Measurements from ENCODE around the gene RNF19B. TPM values are rescaled to one million over a fixed set of nuclear protein-coding genes. Genes with fewer than 3 reads are reported as not detected.

Gene RNF19B
- polyA plus RNA-seq, 2 of the 4 experiments (the other 2 are of a cell fraction), result 9.9 to 22.6 TPM

GRCh38 chr1:32928285-32928684 is 36.3 kb downstream of the RNF19B start:
- Histone ChIP-seq H3K4me3 (no peak overlapping the region), H3K9me3 (no peaks in the 10 kb centered on the region), H3K4me1 (no peaks in the 10 kb centered on the region), H3K27ac (no peak overlapping the region), H3K4me2 (no peak overlapping the region)
- ATAC-seq (no peak), DNase-seq (ENCODE audit: low read depth in 1 of 2, low spot score in 1 of 2) (no peak), FAIRE-seq (no peak)
- 95% methylated on average over 2 of the region's 2 CpGs for WGBS (ENCODE audit: missing lambda C conversion rate)
- TF ChIP-seq POLR2A (IDR thresholded peaks at IDR 0.05; ENCODE audit: low read length) (no peak), POLR2AphosphoS2 (conservative IDR thresholded peaks at IDR 0.05; ENCODE audit: low read length) (no peak), FOSL2 (IDR thresholded peaks at IDR 0.05) (no peak), FOSL2 (CRISPR knock-in tag; IDR thresholded peaks at IDR 0.05) (no peak), NPAS2 (CRISPR knock-in tag; IDR thresholded peaks at IDR 0.05; ENCODE audit: borderline replicate concordance) (no peak), ELK1 (IDR thresholded peaks at IDR 0.05; ENCODE audit: low read depth, low read length) (no peak), HEYL (CRISPR knock-in tag; IDR thresholded peaks at IDR 0.05) (no peak), ZNF302 (CRISPR knock-in tag; IDR thresholded peaks at IDR 0.05) (no peak), NFE2L2 (conservative IDR thresholded peaks at IDR 0.05; ENCODE audit: low read length) (no peak), JUN (IDR thresholded peaks at IDR 0.05) (no peak), HOXB5 (CRISPR knock-in tag; IDR thresholded peaks at IDR 0.05) (no peak), CEBPB (IDR thresholded peaks at IDR 0.05) (no peak), MYC (IDR thresholded peaks at IDR 0.05; ENCODE audit: borderline replicate concordance, low read length) (no peak), CBX2 (IDR thresholded peaks at IDR 0.05; ENCODE audit: borderline replicate concordance, low read depth) (no peak)
- TF ChIP-seq, protein P1, sequence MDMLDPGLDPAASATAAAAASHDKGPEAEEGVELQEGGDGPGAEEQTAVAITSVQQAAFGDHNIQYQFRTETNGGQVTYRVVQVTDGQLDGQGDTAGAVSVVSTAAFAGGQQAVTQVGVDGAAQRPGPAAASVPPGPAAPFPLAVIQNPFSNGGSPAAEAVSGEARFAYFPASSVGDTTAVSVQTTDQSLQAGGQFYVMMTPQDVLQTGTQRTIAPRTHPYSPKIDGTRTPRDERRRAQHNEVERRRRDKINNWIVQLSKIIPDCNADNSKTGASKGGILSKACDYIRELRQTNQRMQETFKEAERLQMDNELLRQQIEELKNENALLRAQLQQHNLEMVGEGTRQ (IDR thresholded peaks at IDR 0.05), result no peak
- POLR2A ChIA-PET, result no interaction called here
- CTCF ChIA-PET, result interaction anchor here (1.2 to 2.6 kb wide), 4 partner anchors 35 to 157 kb away, joined by 4 to 10 read pairs (median 6); no protein-coding TSS in a partner anchor

GRCh38 chr1:32927441-32927840 is 37.2 kb downstream of the RNF19B start:
- POLR2A ChIA-PET, result no interaction called here
- no peak for FAIRE-seq
- no peak for TF ChIP-seq RNF2 (IDR thresholded peaks at IDR 0.05; ENCODE audit: borderline replicate concordance, low read depth)
- TF ChIP-seq BCL3 (IDR thresholded peaks at IDR 0.05), result no peak
- TF ChIP-seq GATA3 (IDR thresholded peaks at IDR 0.05; ENCODE audit: borderline replicate concordance), result no peak
- Histone ChIP-seq H3K4me2 (no peak overlapping the region), H3K4me1 (no peaks in the 10 kb centered on the region), H3K4me3 (no peak overlapping the region), H3K9me3 (no peaks in the 10 kb centered on the region), H3K27ac (no peak overlapping the region)
- CTCF ChIA-PET, result interaction anchor here (1.2 to 1.7 kb wide), 3 partner anchors 35 to 158 kb away, joined by 4 to 7 read pairs (median 4); no protein-coding TSS in a partner anchor
- DNase-seq (ENCODE audit: low read depth in 1 of 2, low spot score in 1 of 2), result no peak
- no peak for ATAC-seq
- 48% methylated on average over 2 of the region's 2 CpGs for WGBS (ENCODE audit: missing lambda C conversion rate)

- Histone ChIP-seq H3K27ac (no peak overlapping the region), H3K9me3 (no peaks in the 10 kb centered on the region), H3K4me2 (no peak overlapping the region), H3K4me1 (no peaks in the 10 kb centered on the region), H3K4me3 (no peak overlapping the region)
- ATAC-seq (no peak), DNase-seq (ENCODE audit: low read depth in 1 of 2, low spot score in 1 of 2) (no peak), FAIRE-seq (no peak)
- ChIA-PET POLR2A (no interaction called here), CTCF (interaction anchor here (0.7 to 0.9 kb wide), 2 partner anchors 129 to 207 kb away, joined by 3 to 4 read pairs; no protein-coding TSS in a partner anchor)
- 80% methylated on average over 6 of the region's 6 CpGs for WGBS (ENCODE audit: missing lambda C conversion rate)
- no peak for TF ChIP-seq CBX8 (IDR thresholded peaks at IDR 0.05)
- TF ChIP-seq, protein P2, sequence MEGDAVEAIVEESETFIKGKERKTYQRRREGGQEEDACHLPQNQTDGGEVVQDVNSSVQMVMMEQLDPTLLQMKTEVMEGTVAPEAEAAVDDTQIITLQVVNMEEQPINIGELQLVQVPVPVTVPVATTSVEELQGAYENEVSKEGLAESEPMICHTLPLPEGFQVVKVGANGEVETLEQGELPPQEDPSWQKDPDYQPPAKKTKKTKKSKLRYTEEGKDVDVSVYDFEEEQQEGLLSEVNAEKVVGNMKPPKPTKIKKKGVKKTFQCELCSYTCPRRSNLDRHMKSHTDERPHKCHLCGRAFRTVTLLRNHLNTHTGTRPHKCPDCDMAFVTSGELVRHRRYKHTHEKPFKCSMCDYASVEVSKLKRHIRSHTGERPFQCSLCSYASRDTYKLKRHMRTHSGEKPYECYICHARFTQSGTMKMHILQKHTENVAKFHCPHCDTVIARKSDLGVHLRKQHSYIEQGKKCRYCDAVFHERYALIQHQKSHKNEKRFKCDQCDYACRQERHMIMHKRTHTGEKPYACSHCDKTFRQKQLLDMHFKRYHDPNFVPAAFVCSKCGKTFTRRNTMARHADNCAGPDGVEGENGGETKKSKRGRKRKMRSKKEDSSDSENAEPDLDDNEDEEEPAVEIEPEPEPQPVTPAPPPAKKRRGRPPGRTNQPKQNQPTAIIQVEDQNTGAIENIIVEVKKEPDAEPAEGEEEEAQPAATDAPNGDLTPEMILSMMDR (IDR thresholded peaks at IDR 0.05), result no peak
- no peak for TF ChIP-seq RNF2 (IDR thresholded peaks at IDR 0.05; ENCODE audit: borderline replicate concordance, low read depth)
- no peak for TF ChIP-seq ZFP36 (IDR thresholded peaks at IDR 0.05; ENCODE audit: borderline replicate concordance, partially characterized antibody)
- no peak for TF ChIP-seq NFE2L2 (conservative IDR thresholded peaks at IDR 0.05; ENCODE audit: low read length)
- TF ChIP-seq BHLHE40 (IDR thresholded peaks at IDR 0.05; ENCODE audit: low read depth, low read length), result no peak
- TF ChIP-seq CHD4 (IDR thresholded peaks at IDR 0.05; ENCODE audit: borderline replicate concordance), result no peak
- TF ChIP-seq EHMT2 (IDR thresholded peaks at IDR 0.05; ENCODE audit: low read depth), result no peak
Observed at GRCh38 chr1:32926562-32926961, 38.0 kb downstream of the RNF19B start.
